C4-2B (cell line): ENCODE results near the gene FBXL16.
A peak's percentile ranks its signal among the peaks of the same experiment; 100 is the strongest.

Source experiments
- H3K27ac ChIP-seq: fragments of 450-650 bp; 2 replicates; pipeline ENCODE4 v1.5.1; 2017
- CTCF ChIP-seq: fragments of 450-650 bp; conservative IDR thresholded peaks from 2 replicates; pipeline ENCODE4 v1.5.1; 2017; ENCODE audit warnings: mild to moderate bottlenecking
- ZFX ChIP-seq: fragments of 450-650 bp; IDR thresholded peaks from 2 replicates; pipeline ENCODE4 v1.6.1; 2017

Gene FBXL16

DNA sequence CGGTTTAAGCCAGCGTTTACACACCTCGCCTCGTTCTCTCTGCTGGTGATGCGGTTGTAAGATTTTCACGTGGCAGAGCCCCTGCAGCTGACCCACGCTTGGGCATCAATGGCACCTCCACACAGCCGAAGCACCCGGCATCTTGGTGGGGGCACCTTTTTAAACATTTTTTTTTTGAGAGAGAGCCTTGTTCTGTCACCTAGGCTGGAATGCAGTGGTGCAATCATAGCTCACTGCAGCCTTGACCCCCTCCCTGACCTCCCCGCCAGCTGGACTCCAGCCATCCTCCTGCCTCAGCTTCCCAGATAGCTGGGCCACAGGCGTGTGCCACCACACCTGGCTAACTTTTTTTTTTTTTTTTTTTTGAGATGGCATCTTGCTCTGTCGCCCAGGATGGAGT lies 51.6 kb downstream of the FBXL16 start:
- no peak overlapping the region for H3K27ac ChIP-seq
- TF ChIP-seq CTCF (no peak), ZFX (no peak)

- TF ChIP-seq CTCF = no peak
- TF ChIP-seq ZFX = no peak
- H3K27ac ChIP-seq = no peak overlapping the region
Measured at GRCh38 chr16:652454-653305, 52.9 kb downstream of the FBXL16 start.

DNA sequence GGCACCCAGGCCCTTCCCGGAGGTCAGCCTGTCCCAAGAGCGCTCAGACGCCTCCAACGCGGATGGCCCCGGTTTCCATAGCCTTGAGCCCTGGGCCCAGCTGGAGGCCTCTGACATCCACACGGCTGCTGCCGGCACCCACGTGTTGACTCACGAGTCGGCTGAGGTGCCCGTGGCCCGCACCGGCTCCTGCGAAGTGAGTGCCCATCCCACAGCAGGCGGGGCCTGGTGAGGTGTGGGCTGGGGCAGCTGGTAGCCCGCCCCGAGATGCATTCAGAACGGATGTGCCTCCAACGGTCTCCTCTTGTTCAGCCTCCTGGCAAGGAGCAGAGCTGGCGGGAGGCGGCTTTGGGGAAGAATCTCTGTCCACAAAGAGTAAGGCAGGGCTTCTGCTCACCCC lies 53.8 kb downstream of the FBXL16 start:
- TF ChIP-seq ZFX (no peak), CTCF (no peak)
- H3K27ac ChIP-seq = no peak overlapping the region

DNA sequence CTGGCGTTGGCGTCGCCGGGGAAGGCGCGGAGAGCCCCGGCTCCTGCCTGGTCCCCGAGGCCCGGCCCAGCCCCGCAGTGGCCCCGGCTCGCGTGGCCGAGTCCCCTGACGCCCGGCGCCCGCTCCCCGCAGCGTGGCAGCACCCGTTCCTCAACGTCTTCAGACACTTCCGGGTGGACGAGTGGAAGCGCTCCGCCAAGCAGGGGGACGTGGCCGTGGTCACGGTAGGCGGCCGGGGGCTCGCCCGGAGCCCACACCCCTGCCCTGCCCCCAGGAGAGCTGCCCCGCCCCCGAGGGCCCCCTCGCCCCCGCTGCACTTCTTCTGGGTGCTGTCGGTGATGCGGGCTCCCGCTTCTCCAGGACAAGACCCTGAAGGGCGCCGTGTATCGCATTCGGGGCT lies 56.0 kb downstream of the FBXL16 start:
- peak overlapping the region; percentile 99 for H3K27ac ChIP-seq
- TF ChIP-seq CTCF = no peak
- no peak for TF ChIP-seq ZFX

DNA sequence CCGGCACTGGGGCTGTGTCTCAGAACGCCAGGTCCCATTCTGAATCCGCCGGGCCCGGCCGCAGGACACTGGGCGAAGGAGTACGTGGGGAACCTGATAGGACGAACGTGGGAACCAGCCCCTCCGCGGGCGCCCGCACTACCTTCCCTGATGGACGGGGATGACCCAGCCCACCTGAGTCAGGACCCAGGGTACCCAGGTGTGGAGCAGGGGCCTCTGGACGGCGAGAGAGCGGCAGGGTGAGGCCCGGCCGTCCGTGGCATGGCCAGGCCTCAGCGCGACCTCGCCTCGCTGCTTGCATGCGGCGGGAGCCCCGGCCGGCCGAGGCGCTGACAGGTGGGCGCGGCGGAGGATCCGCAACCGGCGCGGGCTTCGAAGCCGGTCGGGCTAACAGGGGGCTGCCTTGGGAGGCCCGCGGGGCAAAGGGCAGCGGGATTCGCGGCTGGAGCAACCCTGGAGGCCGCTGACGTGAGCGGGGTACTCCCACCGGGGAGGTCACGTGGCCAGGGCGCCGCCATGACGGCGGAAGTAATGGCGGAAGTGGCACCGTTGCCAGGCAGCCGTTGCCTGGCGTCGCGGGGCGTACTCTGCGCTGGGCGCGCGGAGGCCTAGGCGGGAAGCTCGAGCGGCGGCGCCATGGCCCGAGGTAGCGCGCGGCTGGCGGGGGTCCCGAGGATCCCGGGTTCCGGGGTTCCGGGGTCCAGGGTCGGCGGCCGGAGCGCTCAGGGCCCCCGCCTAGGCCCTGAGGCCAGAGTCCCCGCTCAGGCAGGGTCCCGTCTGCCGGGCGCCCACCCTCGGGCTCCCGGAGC lies 56.6 kb downstream of the FBXL16 start, which contains the start of gene WDR90:
TSS of gene WDR90 (plus strand) at position 585 of the 809 bp plus-strand sequence. CDS start at position 637, 52 bp downstream.
- TF ChIP-seq CTCF (no peak), ZFX (peak; percentile 95)
- peak within 1 kb of the TSS; percentile 99 for H3K27ac ChIP-seq

DNA sequence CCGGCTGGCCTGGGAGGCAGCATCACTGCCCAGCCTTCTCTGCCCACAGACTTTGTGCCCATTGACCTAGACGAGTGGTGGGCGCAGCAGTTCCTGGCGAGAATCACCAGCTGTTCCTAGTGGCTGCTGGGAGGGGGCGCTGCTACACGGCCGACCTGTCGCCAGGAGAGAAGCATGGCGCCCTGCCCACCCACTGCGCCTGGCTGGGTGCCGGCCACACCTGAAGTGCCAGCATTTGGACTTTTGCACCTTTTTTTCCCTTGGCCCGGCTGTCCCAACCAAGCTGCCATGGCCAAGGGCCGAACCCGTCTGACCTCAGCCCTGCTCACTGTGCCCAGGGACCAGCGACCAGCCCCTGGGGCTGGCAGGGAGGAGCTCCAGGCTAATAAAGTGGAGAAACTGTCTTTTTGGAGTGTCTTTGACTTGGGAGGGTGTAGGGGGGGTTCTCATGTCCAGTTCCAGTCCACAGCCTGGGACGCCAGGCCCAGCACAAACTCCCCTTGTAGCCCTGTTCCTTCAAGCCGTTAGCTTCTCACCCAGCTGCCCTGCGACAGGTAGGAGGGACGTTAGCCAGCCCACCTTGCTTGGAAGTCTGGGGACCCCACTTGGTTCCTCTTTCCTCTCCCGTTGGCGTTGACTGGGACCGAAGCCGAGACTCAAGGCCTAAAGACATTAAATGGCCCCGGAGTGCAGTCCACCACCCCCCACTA lies 57.4 kb downstream of the FBXL16 start:
- H3K27ac ChIP-seq = peak overlapping the region; percentile 99
- TF ChIP-seq ZFX (no peak), CTCF (peak; percentile 88)
